ENCODE results near the gene ADGRG6. TPM values are rescaled to one million over a fixed set of nuclear protein-coding genes. Genes with fewer than 3 reads are reported as not detected.

ADGRG6 gene
- total RNA-seq, 3 donors from 2014 or later, result 8.2 to 29.6 (median 28.5) TPM

DNA sequence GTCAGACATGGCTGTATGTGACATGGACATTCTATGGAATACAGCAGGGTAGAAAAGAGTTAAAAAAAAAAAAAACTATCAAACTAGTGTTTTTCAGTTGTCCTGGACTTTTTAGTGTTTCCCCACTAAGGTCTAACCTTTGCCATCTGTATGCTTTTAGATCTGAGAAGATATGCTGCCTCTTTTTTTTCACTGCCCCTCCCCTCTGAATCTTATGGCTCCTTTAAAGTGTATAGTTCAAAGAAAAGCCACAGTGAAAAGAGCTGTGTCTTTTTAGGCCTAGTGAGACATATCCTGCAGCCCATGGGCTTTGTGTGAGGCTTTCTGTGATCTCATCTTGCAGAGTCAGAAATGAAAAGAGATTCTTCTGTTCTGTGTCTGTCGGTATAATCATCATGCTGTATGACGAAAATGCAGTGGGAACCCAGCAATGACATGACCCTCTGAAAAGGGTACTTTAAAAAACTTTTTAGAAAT lies 29.3 kb downstream of the ADGRG6 start:
- DNase-seq (ENCODE audit: low spot score in 2 of 2), result no peak
- intact Hi-C loops (cut with DNase I; ENCODE audit: low total_unique reads), result no loop called here

DNA sequence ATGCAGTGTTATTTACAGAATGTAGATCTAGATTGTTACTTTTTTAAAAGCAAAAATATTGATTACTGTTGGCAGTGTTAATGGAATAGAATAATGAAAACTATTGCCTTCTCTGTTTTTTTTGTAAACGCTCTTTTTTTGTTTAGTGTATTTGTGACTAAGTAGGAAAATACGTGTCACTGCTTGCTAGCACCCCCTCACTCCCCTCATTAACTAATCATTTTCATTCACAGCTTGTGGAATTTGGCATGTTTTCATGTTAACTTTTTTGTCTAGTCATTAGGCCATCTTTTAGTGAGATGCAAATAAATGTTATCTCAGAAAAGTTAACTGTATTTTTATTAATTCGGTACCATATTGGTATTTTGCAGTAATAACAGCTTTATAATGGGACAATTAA lies 29.8 kb downstream of the ADGRG6 start:
- TF ChIP-seq, protein P1, sequence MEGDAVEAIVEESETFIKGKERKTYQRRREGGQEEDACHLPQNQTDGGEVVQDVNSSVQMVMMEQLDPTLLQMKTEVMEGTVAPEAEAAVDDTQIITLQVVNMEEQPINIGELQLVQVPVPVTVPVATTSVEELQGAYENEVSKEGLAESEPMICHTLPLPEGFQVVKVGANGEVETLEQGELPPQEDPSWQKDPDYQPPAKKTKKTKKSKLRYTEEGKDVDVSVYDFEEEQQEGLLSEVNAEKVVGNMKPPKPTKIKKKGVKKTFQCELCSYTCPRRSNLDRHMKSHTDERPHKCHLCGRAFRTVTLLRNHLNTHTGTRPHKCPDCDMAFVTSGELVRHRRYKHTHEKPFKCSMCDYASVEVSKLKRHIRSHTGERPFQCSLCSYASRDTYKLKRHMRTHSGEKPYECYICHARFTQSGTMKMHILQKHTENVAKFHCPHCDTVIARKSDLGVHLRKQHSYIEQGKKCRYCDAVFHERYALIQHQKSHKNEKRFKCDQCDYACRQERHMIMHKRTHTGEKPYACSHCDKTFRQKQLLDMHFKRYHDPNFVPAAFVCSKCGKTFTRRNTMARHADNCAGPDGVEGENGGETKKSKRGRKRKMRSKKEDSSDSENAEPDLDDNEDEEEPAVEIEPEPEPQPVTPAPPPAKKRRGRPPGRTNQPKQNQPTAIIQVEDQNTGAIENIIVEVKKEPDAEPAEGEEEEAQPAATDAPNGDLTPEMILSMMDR (IDR thresholded peaks at IDR 0.05), result no peak
- TF ChIP-seq POLR2AphosphoS5 (IDR thresholded peaks at IDR 0.05) (no peak), POLR2A (IDR thresholded peaks at IDR 0.05) (no peak)
- Histone ChIP-seq H3K36me3 (no peaks in the 10 kb centered on the region), H3K27me3 (no peaks in the 10 kb centered on the region), H3K9me3 (no peaks in the 10 kb centered on the region), H3K4me1 (no peaks in the 10 kb centered on the region), H3K4me3 (no peak overlapping the region), H3K27ac (no peak overlapping the region)
- DNase-seq (ENCODE audit: low spot score in 2 of 2), result no peak
- intact Hi-C loops (cut with DNase I; ENCODE audit: low total_unique reads), result no loop called here

More for the DNA sequence above, 29.3 kb downstream of the ADGRG6 start:
- no peak overlapping the region for H3K27ac ChIP-seq
- no peak for TF ChIP-seq POLR2AphosphoS5 (IDR thresholded peaks at IDR 0.05)
- no peak for TF ChIP-seq POLR2A (IDR thresholded peaks at IDR 0.05)
- TF ChIP-seq, protein P1 (IDR thresholded peaks at IDR 0.05), result no peak
- no peaks in the 10 kb centered on the region for H3K36me3 ChIP-seq
- H3K4me1 ChIP-seq, result no peaks in the 10 kb centered on the region
- H3K9me3 ChIP-seq, result no peaks in the 10 kb centered on the region
- H3K27me3 ChIP-seq, result no peaks in the 10 kb centered on the region
- no peak overlapping the region for H3K4me3 ChIP-seq

DNA sequence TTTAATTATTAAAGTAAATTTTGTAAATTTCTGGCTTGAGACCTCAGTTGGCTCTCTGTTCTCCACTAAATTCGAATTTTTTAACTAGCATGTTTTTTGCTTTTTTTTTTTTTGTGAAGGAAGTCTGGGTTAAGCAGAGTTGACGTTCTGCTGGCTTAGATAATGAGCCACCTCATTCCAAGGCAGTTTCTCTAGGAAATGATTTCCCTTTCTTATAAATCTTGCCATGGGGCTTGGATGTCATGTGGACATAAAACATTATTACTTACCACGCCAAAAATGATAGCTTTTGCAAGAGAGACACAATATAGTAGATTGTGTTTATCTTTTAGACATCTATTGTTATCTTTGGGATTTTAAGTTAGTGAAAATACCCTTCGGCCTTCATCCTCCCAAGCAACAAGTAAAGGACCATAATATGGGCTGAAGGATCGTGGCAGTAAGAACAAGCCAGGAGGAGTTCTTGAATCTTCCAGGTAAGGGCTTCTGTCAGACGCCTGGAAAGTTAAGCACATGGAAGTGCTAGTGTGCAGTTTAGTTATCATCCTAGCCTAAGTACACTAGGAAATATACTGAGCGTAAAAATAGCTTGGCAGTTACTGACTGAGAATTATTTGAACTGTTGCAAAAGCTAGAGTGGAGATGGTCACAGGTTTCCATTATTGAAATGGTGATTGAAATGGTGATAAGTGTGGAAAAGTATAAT lies 30.7 kb downstream of the ADGRG6 start:
- Histone ChIP-seq H3K36me3 (no peaks in the 10 kb centered on the region), H3K4me1 (no peaks in the 10 kb centered on the region), H3K27ac (no peak overlapping the region), H3K4me3 (no peak overlapping the region), H3K9me3 (no peaks in the 10 kb centered on the region), H3K27me3 (no peaks in the 10 kb centered on the region)
- DNase-seq (ENCODE audit: low spot score in 2 of 2), result no peak
- no peak for TF ChIP-seq POLR2AphosphoS5 (IDR thresholded peaks at IDR 0.05)
- intact Hi-C loops (cut with DNase I; ENCODE audit: low total_unique reads), result no loop called here

DNA sequence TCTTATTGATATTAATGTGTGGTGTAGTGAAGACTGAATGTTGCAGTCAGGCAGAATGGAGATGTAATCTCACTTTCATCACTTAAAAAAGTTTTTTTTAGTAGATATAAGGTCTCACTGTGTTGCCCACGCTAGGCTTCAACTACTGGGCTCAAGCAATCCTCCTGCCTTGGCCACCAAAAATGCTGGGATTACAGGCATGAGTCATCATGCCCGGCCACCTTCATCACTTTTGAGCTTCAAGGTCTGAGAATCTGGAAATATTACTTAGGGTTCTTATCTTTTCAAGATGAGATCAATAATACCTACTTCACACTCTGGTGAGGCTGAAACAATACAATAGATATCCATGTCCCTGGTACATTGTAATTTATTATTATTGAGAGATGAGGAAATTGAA lies 31.6 kb downstream of the ADGRG6 start:
- Histone ChIP-seq H3K9me3 (no peaks in the 10 kb centered on the region), H3K4me3 (no peak overlapping the region), H3K36me3 (no peaks in the 10 kb centered on the region), H3K27me3 (no peaks in the 10 kb centered on the region), H3K27ac (no peak overlapping the region), H3K4me1 (no peaks in the 10 kb centered on the region)
- TF ChIP-seq, protein P1 (IDR thresholded peaks at IDR 0.05), result no peak
- TF ChIP-seq POLR2A (IDR thresholded peaks at IDR 0.05), result no peak
- no peak for TF ChIP-seq POLR2AphosphoS5 (IDR thresholded peaks at IDR 0.05)
- intact Hi-C loops (cut with DNase I; ENCODE audit: low total_unique reads), result no loop called here
- DNase-seq (ENCODE audit: low spot score in 2 of 2), result no peak

DNA sequence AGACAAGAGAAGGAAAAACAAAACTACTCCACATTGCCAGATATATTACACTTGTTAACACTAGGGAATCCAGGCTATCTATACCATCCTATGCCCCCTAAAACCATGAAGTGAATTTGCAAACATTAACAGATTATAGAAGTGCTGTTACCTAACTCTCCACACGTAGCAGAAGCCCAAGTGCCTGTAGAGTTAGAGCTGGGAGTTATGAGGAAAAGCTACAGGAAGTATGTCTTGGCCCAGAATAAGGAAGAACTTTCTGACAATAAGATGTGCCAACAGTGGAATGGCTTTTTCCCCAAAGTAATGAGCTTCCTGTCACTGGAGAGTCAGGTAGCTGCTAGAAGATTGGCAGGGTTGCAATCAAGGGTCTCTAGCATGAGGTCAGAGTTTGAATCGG lies 32.5 kb downstream of the ADGRG6 start:
- intact Hi-C loops (cut with DNase I; ENCODE audit: low total_unique reads), result no loop called here
- TF ChIP-seq POLR2AphosphoS5 (IDR thresholded peaks at IDR 0.05) (no peak), POLR2A (IDR thresholded peaks at IDR 0.05) (no peak)
- TF ChIP-seq, protein P1 (IDR thresholded peaks at IDR 0.05), result no peak
- no peak overlapping the region for H3K27ac ChIP-seq
- H3K4me3 ChIP-seq, result no peak overlapping the region
- no peaks in the 10 kb centered on the region for H3K9me3 ChIP-seq
- no peak for DNase-seq (ENCODE audit: low spot score in 2 of 2)
- no peaks in the 10 kb centered on the region for H3K27me3 ChIP-seq
- no peaks in the 10 kb centered on the region for H3K36me3 ChIP-seq
- no peaks in the 10 kb centered on the region for H3K4me1 ChIP-seq

Measured in breast epithelium (tissue), 4 donors.